HG02884 (cell line): Measurements from ENCODE around the gene NLGN1.

Experiments
- ATAC-seq: cut with Tn5 transposase; IDR thresholded peaks from one replicate; pipeline ENCODE4 v1.9.1; 2021; ENCODE audit warnings: mild to moderate bottlenecking, moderate library complexity; ENCODE audit not compliant: unreplicated experiment

Gene NLGN1

GRCh38 chr3:173748105-173748504 lies 350.6 kb downstream of the NLGN1 start:
- ATAC-seq, result no peak

GRCh38 chr3:173750095-173750494 lies 352.6 kb downstream of the NLGN1 start:
- no peak for ATAC-seq

- no peak for ATAC-seq
Measured at GRCh38 chr3:173750591-173750990, 353.0 kb downstream of the NLGN1 start.

GRCh38 chr3:173753593-173753992 lies 356.0 kb downstream of the NLGN1 start:
- no peak for ATAC-seq

- ATAC-seq, result no peak
Measured at GRCh38 chr3:173755161-173755560, 357.6 kb downstream of the NLGN1 start.

GRCh38 chr3:173761161-173761560 lies 363.6 kb downstream of the NLGN1 start:
- ATAC-seq, result no peak

- ATAC-seq, result no peak
Measured at GRCh38 chr3:173762501-173762900, 365.0 kb downstream of the NLGN1 start.

GRCh38 chr3:173770011-173770410 lies 372.5 kb downstream of the NLGN1 start:
- ATAC-seq, result no peak

GRCh38 chr3:173770796-173771573 lies 373.4 kb downstream of the NLGN1 start:
- no peak for ATAC-seq

- ATAC-seq, result no peak
Measured at GRCh38 chr3:173773800-173774199, 376.3 kb downstream of the NLGN1 start.

- ATAC-seq, result no peak
Measured at GRCh38 chr3:173774294-173774693, 376.8 kb downstream of the NLGN1 start.

- no peak for ATAC-seq
Measured at GRCh38 chr3:173778251-173778650, 380.7 kb downstream of the NLGN1 start.

- no peak for ATAC-seq
Measured at GRCh38 chr3:173780067-173780466, 382.5 kb downstream of the NLGN1 start.

GRCh38 chr3:173785004-173785403 lies 387.5 kb downstream of the NLGN1 start:
- ATAC-seq, result no peak

GRCh38 chr3:173789530-173790162 lies 392.1 kb downstream of the NLGN1 start:
- ATAC-seq, result no peak

GRCh38 chr3:173793963-173794362 lies 396.4 kb downstream of the NLGN1 start:
- no peak for ATAC-seq

GRCh38 chr3:173796405-173796804 lies 398.9 kb downstream of the NLGN1 start:
- no peak for ATAC-seq

- ATAC-seq, result no peak
Measured at GRCh38 chr3:173796890-173797289, 399.3 kb downstream of the NLGN1 start.

- no peak for ATAC-seq
Measured at GRCh38 chr3:173799060-173799816, 401.7 kb downstream of the NLGN1 start.

- no peak for ATAC-seq
Measured at GRCh38 chr3:173800154-173800553, 402.6 kb downstream of the NLGN1 start.

GRCh38 chr3:173814809-173815208 lies 417.3 kb downstream of the NLGN1 start:
- ATAC-seq, result no peak

GRCh38 chr3:173819368-173819767 lies 421.8 kb downstream of the NLGN1 start:
- ATAC-seq, result no peak
